ENCODE measurements around the gene FOXK2. TPM values are rescaled to one million over a fixed set of nuclear protein-coding genes. Genes with fewer than 3 reads are reported as not detected.

Gene FOXK2
- total RNA-seq, 1 experiment from 2014 or later: 57.7 TPM

- TF ChIP-seq MXD4 (CRISPR knock-in tag; IDR thresholded peaks at IDR 0.05; ENCODE audit: borderline replicate concordance): no peak
- no peak for TF ChIP-seq ZBTB21 (CRISPR knock-in tag; IDR thresholded peaks at IDR 0.05; ENCODE audit: borderline replicate concordance)
- no peak for TF ChIP-seq CBFB (CRISPR knock-in tag; IDR thresholded peaks at IDR 0.05; ENCODE audit: low read depth)
- TF ChIP-seq ZNF416 (CRISPR knock-in tag; IDR thresholded peaks at IDR 0.05): no peak
- TF ChIP-seq ZNF219 (CRISPR knock-in tag; IDR thresholded peaks at IDR 0.05; ENCODE audit: borderline replicate concordance): no peak
- no peak for TF ChIP-seq NR3C1 (CRISPR knock-in tag; conservative IDR thresholded peaks at IDR 0.05; ENCODE audit: low read depth)
- no peak for TF ChIP-seq ARID4B (CRISPR knock-in tag; IDR thresholded peaks at IDR 0.05; ENCODE audit: borderline replicate concordance)
- no peak for TF ChIP-seq TEAD1 (CRISPR knock-in tag; IDR thresholded peaks at IDR 0.05)
- TF ChIP-seq ZNF425 (CRISPR knock-in tag; conservative IDR thresholded peaks at IDR 0.05): no peak
- TF ChIP-seq PREB (CRISPR knock-in tag; IDR thresholded peaks at IDR 0.05; ENCODE audit: borderline replicate concordance): no peak
- TF ChIP-seq MLX (CRISPR knock-in tag; IDR thresholded peaks at IDR 0.05): no peak
- no peak for TF ChIP-seq RELA (CRISPR knock-in tag; IDR thresholded peaks at IDR 0.05; ENCODE audit: borderline replicate concordance)
- no peak for TF ChIP-seq ATF2 (CRISPR knock-in tag; IDR thresholded peaks at IDR 0.05; ENCODE audit: borderline replicate concordance, low read depth)
- no peak for TF ChIP-seq HMGXB4 (CRISPR knock-in tag; IDR thresholded peaks at IDR 0.05)
- Mint-ChIP-seq H3K36me3 (peaks cover 40% of the 10 kb centered on the region), H3K9me3 (no peaks in the 10 kb centered on the region), H3K4me3 (no peak overlapping the region), H3K27me3 (ENCODE audit: low read depth) (no peaks in the 10 kb centered on the region), H3K27ac (no peak overlapping the region), H3K4me1 (peaks cover 10% of the 10 kb centered on the region)
- POLR2A ChIA-PET: no interaction called here
- CTCF ChIA-PET: no interaction called here
- DNase-seq (ENCODE audit: low spot score) (no peak), ATAC-seq (no peak)
Measured at GRCh38 chr17:82595893-82596292, 76.4 kb downstream of the FOXK2 start.

All from WTC11 (cell line).